CMK (cell line): ENCODE results near the gene SAP25.

Experiments used
- DNase-seq: peaks from one replicate; pipeline ENCODE4 v3.0.0-alpha.2; 2010; ENCODE audit warnings: low read depth

SAP25 gene

GRCh38 chr7:100573691-100574361 is at the start of gene SAP25:
SAP25 (minus strand) TSS chr7:100573900; CDS start chr7:100573742, 158 bp downstream.
- no peak for DNase-seq

- no peak for DNase-seq
These were observed 47.9 kb upstream of the SAP25 start for GRCh38 chr7:100621554-100621953.

GRCh38 chr7:100620804-100621203 is 47.1 kb upstream of the SAP25 start:
- no peak for DNase-seq

GRCh38 chr7:100620239-100620638 is 46.5 kb upstream of the SAP25 start:
- DNase-seq, result no peak

- no peak for DNase-seq
These were observed 40.7 kb upstream of the SAP25 start for GRCh38 chr7:100614308-100614861.

- DNase-seq, result no peak
These were observed 39.9 kb upstream of the SAP25 start for GRCh38 chr7:100613412-100614175.

- DNase-seq, result no peak
These were observed 39.2 kb upstream of the SAP25 start for GRCh38 chr7:100612730-100613390.

- DNase-seq, result peak; percentile 97
These were observed 38.5 kb upstream of the SAP25 start, which contains the start of gene MOSPD3 for GRCh38 chr7:100611983-100612729. MOSPD3 (plus strand) TSS chr7:100612540; CDS start chr7:100612792, 252 bp downstream.

GRCh38 chr7:100609958-100610357 is 36.3 kb upstream of the SAP25 start:
- DNase-seq, result no peak

- no peak for DNase-seq
These were observed 33.4 kb upstream of the SAP25 start for GRCh38 chr7:100607111-100607510.

GRCh38 chr7:100606313-100606712 is 32.6 kb upstream of the SAP25 start:
- no peak for DNase-seq

- no peak for DNase-seq
These were observed 31.5 kb upstream of the SAP25 start for GRCh38 chr7:100604976-100605911.

GRCh38 chr7:100604028-100604975 is 30.6 kb upstream of the SAP25 start:
- no peak for DNase-seq

- no peak for DNase-seq
These were observed 30.0 kb upstream of the SAP25 start for GRCh38 chr7:100603726-100604027.

GRCh38 chr7:100602889-100603725 is 29.4 kb upstream of the SAP25 start:
- no peak for DNase-seq

GRCh38 chr7:100600730-100601038 is 27.0 kb upstream of the SAP25 start:
- DNase-seq, result no peak

GRCh38 chr7:100599911-100600729 is 26.4 kb upstream of the SAP25 start:
- no peak for DNase-seq

GRCh38 chr7:100598425-100598824 is 24.7 kb upstream of the SAP25 start:
- DNase-seq, result no peak
